BJ (cell line): ENCODE results near the gene GFOD2. TPM values are rescaled to one million over a fixed set of nuclear protein-coding genes. Genes with fewer than 3 reads are reported as not detected.

ENCODE experiments used
- CTCF ChIA-PET: fragments of 350-600 bp; formaldehyde crosslinking; extraction: SDS; loops from one replicate; lab custom pipeline; 2021; ENCODE audit warnings: antibody characterized with exemption, inconsistent platforms; lab: Yijun Ruan, JAX
- POLR2A ChIA-PET: fragments of 300-600 bp; sonication (Branson Sonifier 250); formaldehyde crosslinking; extraction: SDS; loops from one replicate; lab custom pipeline; 2021; ENCODE audit warnings: antibody characterized with exemption; lab: Charles Lee
- DNase-seq: peaks from one replicate; pipeline ENCODE4 v3.0.0-alpha.2; 2011; ENCODE audit warnings: low read depth
- H3K27me3 ChIP-seq: 2 replicates; pipeline ENCODE4 v1.6.0; 2011; ENCODE audit warnings: low read length; ENCODE audit not compliant: control insufficient read depth, insufficient read depth
- H3K36me3 ChIP-seq: 2 replicates; pipeline ENCODE4 v1.5.1; 2011; ENCODE audit warnings: low read length; ENCODE audit not compliant: control insufficient read depth, insufficient read depth
- H3K4me3 ChIP-seq: 2 replicates; pipeline ENCODE4 v1.5.1; 2011; ENCODE audit warnings: low read depth, mild to moderate bottlenecking, control low read depth, low read length
- polyA plus RNA-seq: library from polyadenylated mRNA; depleted of rRNA; stranded (reverse); fragments of >200 nt; gene quantifications from 2 replicates; pipeline ENCODE4 v1.2.3, GENCODE V29; 2011
- TF ChIP-seq, protein P1 (sequence below): IDR thresholded peaks from 2 replicates; pipeline ENCODE4 v1.5.1; 2011; ENCODE audit warnings: low read depth, mild to moderate bottlenecking, control low read depth, inconsistent platforms, low read length, moderate library complexity; ENCODE audit not compliant: insufficient read depth

Gene GFOD2
- polyA plus RNA-seq, 1 experiment: 13.6 TPM

DNA sequence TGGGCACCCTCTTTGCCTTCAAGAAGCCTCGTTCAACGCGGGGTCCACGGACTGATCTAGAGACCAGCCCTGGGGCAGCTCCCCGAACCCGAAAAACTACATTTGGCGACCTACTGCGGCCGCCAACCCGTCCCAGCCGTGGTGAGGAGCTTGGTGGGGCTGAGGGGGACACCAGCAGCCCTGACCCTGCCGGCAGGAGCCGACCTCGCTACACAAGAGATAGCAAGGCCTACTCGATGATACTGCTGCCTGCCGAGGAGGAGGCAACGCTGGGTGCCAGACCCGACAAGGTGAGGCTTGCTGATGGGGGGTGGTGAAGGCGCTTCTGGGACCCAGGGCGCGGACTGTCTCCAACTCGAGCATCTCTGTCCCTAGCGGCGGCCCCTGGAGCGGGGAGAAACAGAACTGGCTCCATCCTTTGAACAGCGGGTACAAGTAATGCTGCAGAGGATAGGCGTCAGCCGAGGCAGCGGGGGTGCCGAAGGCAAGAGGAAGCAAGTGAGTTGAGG is 64.7 kb downstream of the GFOD2 start:
- no peak overlapping the region for H3K4me3 ChIP-seq
- DNase-seq: no peak
- H3K27me3 ChIP-seq: peaks cover 16% of the 10 kb centered on the region
- CTCF ChIA-PET: interaction anchor here (1.3 kb wide), 1 partner anchor 110 kb away, joined by 4 read pairs; no protein-coding TSS in a partner anchor
- TF ChIP-seq, protein P1, sequence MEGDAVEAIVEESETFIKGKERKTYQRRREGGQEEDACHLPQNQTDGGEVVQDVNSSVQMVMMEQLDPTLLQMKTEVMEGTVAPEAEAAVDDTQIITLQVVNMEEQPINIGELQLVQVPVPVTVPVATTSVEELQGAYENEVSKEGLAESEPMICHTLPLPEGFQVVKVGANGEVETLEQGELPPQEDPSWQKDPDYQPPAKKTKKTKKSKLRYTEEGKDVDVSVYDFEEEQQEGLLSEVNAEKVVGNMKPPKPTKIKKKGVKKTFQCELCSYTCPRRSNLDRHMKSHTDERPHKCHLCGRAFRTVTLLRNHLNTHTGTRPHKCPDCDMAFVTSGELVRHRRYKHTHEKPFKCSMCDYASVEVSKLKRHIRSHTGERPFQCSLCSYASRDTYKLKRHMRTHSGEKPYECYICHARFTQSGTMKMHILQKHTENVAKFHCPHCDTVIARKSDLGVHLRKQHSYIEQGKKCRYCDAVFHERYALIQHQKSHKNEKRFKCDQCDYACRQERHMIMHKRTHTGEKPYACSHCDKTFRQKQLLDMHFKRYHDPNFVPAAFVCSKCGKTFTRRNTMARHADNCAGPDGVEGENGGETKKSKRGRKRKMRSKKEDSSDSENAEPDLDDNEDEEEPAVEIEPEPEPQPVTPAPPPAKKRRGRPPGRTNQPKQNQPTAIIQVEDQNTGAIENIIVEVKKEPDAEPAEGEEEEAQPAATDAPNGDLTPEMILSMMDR: no peak
- H3K36me3 ChIP-seq: peaks cover 7% of the 10 kb centered on the region
- POLR2A ChIA-PET: no interaction called here

GRCh38 chr16:67653789-67654402 is 65.2 kb downstream of the GFOD2 start:
- TF ChIP-seq, protein P1: no peak
- peak overlapping the region; percentile 44 for H3K4me3 ChIP-seq
- H3K27me3 ChIP-seq: peaks cover 20% of the 10 kb centered on the region
- no peak for DNase-seq
- peaks cover 7% of the 10 kb centered on the region for H3K36me3 ChIP-seq
- ChIA-PET CTCF (interaction anchor here (1.3 kb wide), 1 partner anchor 110 kb away, joined by 4 read pairs; no protein-coding TSS in a partner anchor), POLR2A (no interaction called here)

DNA sequence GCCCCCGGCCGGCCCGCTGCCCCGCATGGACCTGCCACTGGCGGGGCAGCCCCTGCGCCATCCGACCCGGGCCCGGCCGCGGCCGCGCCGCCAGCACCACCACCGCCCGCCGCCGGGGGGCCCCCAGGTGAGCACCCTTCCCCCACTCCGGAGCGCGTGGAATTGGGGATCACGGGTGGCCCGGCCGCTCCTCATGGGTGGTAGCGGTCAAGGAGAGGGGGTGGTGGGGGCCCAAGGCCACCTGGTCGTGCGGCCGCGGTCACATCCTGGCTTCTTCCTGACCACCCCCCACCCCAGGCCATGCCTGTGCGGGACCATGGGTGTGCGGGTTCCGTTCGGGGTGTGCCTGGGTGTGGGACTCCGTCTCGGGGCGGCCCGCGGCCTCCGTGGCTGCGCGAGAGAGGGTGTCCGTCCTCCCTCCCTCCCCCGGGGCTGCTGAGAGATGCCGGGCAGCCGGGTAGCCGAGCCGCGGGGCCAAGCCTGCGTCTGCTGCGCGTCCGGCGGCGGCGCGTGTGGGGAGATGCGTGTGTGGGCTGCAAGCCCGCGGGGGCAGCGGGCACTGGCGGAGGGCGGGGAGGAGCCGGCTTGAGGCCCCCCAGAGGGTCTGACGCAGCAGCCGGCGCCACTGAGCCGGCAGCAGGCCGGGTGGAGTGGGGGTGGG is 65.9 kb downstream of the GFOD2 start:
- peaks cover 7% of the 10 kb centered on the region for H3K36me3 ChIP-seq
- ChIA-PET CTCF (interaction anchor here (1.3 to 15.6 kb wide), 2 partner anchors 109 to 132 kb away, joined by 4 to 181 read pairs; no protein-coding TSS in a partner anchor), POLR2A (no interaction called here)
- peaks cover 26% of the 10 kb centered on the region for H3K27me3 ChIP-seq
- TF ChIP-seq, protein P1: peak; percentile 23; the same call in 1 of the 2 replicates
- no peak for DNase-seq
- peak overlapping the region; percentile 44 for H3K4me3 ChIP-seq

DNA sequence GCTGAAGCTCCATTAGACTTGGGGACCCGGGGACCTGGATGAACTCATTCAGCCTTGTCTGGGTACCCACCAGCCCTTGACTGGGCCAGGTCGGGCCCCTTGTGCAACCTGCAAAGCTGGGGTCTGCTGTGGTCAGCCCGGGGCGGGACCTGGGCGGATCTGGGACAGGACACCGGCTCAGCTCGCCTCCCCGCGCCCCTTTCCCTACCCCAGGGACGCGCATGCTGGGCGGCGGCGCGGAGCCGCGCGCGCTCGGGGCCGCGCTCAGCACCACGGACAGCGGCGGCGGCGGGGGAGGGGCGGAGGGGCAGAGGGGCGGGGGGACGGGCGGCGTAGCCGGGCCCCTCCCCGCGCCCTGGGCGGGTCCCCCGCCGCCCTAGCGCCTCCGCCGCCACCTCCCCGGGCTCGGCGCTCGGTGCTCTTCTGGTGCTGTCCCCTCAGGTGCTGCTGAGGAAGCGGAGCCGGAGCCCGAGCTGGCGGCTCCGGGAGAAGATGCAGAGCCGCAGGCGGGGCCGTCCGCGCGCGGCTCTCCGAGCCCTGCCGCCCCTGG is 66.5 kb downstream of the GFOD2 start:
- ChIA-PET POLR2A (no interaction called here), CTCF (interaction anchor here (0.9 to 15.6 kb wide), 5 partner anchors 12 to 164 kb away, joined by 3 to 181 read pairs (median 10); partner anchors contain the start of gene CTCF)
- DNase-seq: no peak
- peak overlapping the region; percentile 24 for H3K4me3 ChIP-seq
- peaks cover 5% of the 10 kb centered on the region for H3K36me3 ChIP-seq
- H3K27me3 ChIP-seq: peaks cover 28% of the 10 kb centered on the region
- TF ChIP-seq, protein P1: no peak

GRCh38 chr16:67651847-67652246 is 67.3 kb downstream of the GFOD2 start:
- POLR2A ChIA-PET: no interaction called here
- TF ChIP-seq, protein P1: no peak
- no peak for DNase-seq
- Histone ChIP-seq H3K36me3 (no peaks in the 10 kb centered on the region), H3K4me3 (no peak overlapping the region), H3K27me3 (peaks cover 29% of the 10 kb centered on the region)
- CTCF ChIA-PET: interaction anchor here (0.9 to 15.6 kb wide), 5 partner anchors 13 to 163 kb away, joined by 3 to 181 read pairs (median 10); partner anchors contain the start of gene CTCF
